Stimulated activated naive CD8-positive, alpha-beta T cell treated with anti-CD3 and anti-CD28 coated beads, Interleukin-15, Interleukin-2, amounts not matched to agents 100 U/mL and 50 U/mL, for 24 hours (primary cell): Measurements from ENCODE around the gene KLHDC7B.
"Not testable (repeated sequence)": the region's sequence is repeated elsewhere in the genome, so short reads cannot be mapped to it uniquely, and the experiment has no call there.

Experiments
- ATAC-seq: fragments of 150-1000 bp; cut with Tn5 transposase; one replicate; pipeline ENCODE4 v1.10.0; 2021
- DNase-seq: peaks from one replicate; pipeline ENCODE4 v3.0.0; 2021

The KLHDC7B gene

GRCh38 chr22:50517495-50518260, 28.0 kb upstream of the KLHDC7B start:
- ATAC-seq = no peak
- DNase-seq = no peak

GRCh38 chr22:50518606-50519005, 27.1 kb upstream of the KLHDC7B start:
- ATAC-seq = no peak
- DNase-seq = no peak

GRCh38 chr22:50519151-50519550, 26.5 kb upstream of the KLHDC7B start:
- DNase-seq (no peak), ATAC-seq (no peak)

- DNase-seq, ATAC-seq: not testable (repeated sequence)
Observed at GRCh38 chr22:50520184-50520583, 25.5 kb upstream of the KLHDC7B start.

- no peak for ATAC-seq
- DNase-seq = no peak
Observed at GRCh38 chr22:50520826-50521453, 24.8 kb upstream of the KLHDC7B start.

- no peak for ATAC-seq
- no peak for DNase-seq
Observed at GRCh38 chr22:50521710-50522109, 24.0 kb upstream of the KLHDC7B start.

GRCh38 chr22:50522208-50522805, 23.4 kb upstream of the KLHDC7B start:
- no peak for DNase-seq

GRCh38 chr22:50522806-50523438, 22.8 kb upstream of the KLHDC7B start:
- ATAC-seq (no peak), DNase-seq (no peak)

More at GRCh38 chr22:50522208-50522805, 23.4 kb upstream of the KLHDC7B start:
- ATAC-seq = no peak

GRCh38 chr22:50523458-50523805, 22.3 kb upstream of the KLHDC7B start:
- ATAC-seq = no peak
- DNase-seq = no peak

GRCh38 chr22:50523806-50524675, 21.7 kb upstream of the KLHDC7B start:
- ATAC-seq = no peak

GRCh38 chr22:50524676-50525103, 21.0 kb upstream of the KLHDC7B start:
- ATAC-seq = no peak
- DNase-seq = no peak

More at GRCh38 chr22:50523806-50524675, 21.7 kb upstream of the KLHDC7B start:
- DNase-seq = no peak

GRCh38 chr22:50525104-50525857, 20.4 kb upstream of the KLHDC7B start, which contains the start of gene SCO2:
TSS of gene SCO2 (minus strand) at chr22:50525598. CDS start at chr22:50524411, 1,187 bp downstream.
- ATAC-seq = peak; percentile 49
- DNase-seq = peak; percentile 99

GRCh38 chr22:50525858-50526107, 19.9 kb upstream of the KLHDC7B start:
- DNase-seq (no peak), ATAC-seq (no peak)

GRCh38 chr22:50526108-50526833, 19.4 kb upstream of the KLHDC7B start:
- ATAC-seq (peak; percentile 30), DNase-seq (peak; percentile 91)

GRCh38 chr22:50526834-50527801, 18.6 kb upstream of the KLHDC7B start:
- ATAC-seq = peak; percentile 6
- DNase-seq = peak; percentile 71

- DNase-seq = no peak
- ATAC-seq = no peak
Observed at GRCh38 chr22:50527921-50528681, 17.6 kb upstream of the KLHDC7B start.

GRCh38 chr22:50528682-50529415, 16.9 kb upstream of the KLHDC7B start:
- ATAC-seq (no peak), DNase-seq (peak; percentile 27)

- DNase-seq = no peak
- no peak for ATAC-seq
Observed at GRCh38 chr22:50529416-50529896, 16.2 kb upstream of the KLHDC7B start.
